ENCODE measurements around the gene CDH13.

CDH13 gene

GRCh38 chr16:83273504-83274173 lies 646.9 kb downstream of the CDH13 start:
- no peak for DNase-seq (ENCODE audit: extremely low read depth, insufficient read length)
- H3K27me3 ChIP-seq (replicated peaks; ENCODE audit: control insufficient read depth, insufficient read depth, low read length): no peaks in the 10 kb centered on the region; the same call in 1 of the 2 replicates
- no peak overlapping the region for H3K4me3 ChIP-seq (replicated peaks; ENCODE audit: low read depth, low read length)
- no peak for TF ChIP-seq CTCF (IDR thresholded peaks at IDR 0.05; ENCODE audit: insufficient read depth, low read length, poor library complexity, severe bottlenecking)
- no peaks in the 10 kb centered on the region for H3K36me3 ChIP-seq (ENCODE audit: control insufficient read depth, insufficient read depth, low read length)

GRCh38 chr16:83279251-83279650 lies 652.5 kb downstream of the CDH13 start:
- Histone ChIP-seq H3K27me3 (replicated peaks; ENCODE audit: control insufficient read depth, insufficient read depth, low read length) (no peaks in the 10 kb centered on the region; the same call in 1 of the 2 replicates), H3K4me3 (replicated peaks; ENCODE audit: low read depth, low read length) (no peak overlapping the region), H3K36me3 (ENCODE audit: control insufficient read depth, insufficient read depth, low read length) (no peaks in the 10 kb centered on the region)
- DNase-seq (ENCODE audit: extremely low read depth, insufficient read length): no peak
- no peak for TF ChIP-seq CTCF (IDR thresholded peaks at IDR 0.05; ENCODE audit: insufficient read depth, low read length, poor library complexity, severe bottlenecking)

- Histone ChIP-seq H3K4me3 (replicated peaks; ENCODE audit: low read depth, low read length) (no peak overlapping the region), H3K36me3 (ENCODE audit: control insufficient read depth, insufficient read depth, low read length) (no peaks in the 10 kb centered on the region), H3K27me3 (replicated peaks; ENCODE audit: control insufficient read depth, insufficient read depth, low read length) (no peaks in the 10 kb centered on the region)
- DNase-seq (ENCODE audit: extremely low read depth, insufficient read length): no peak
- no peak for TF ChIP-seq CTCF (IDR thresholded peaks at IDR 0.05; ENCODE audit: insufficient read depth, low read length, poor library complexity, severe bottlenecking)
Observed at GRCh38 chr16:83285921-83286320, 659.2 kb downstream of the CDH13 start.

- no peaks in the 10 kb centered on the region for H3K27me3 ChIP-seq (replicated peaks; ENCODE audit: control insufficient read depth, insufficient read depth, low read length)
- no peaks in the 10 kb centered on the region for H3K36me3 ChIP-seq (ENCODE audit: control insufficient read depth, insufficient read depth, low read length)
- DNase-seq (ENCODE audit: extremely low read depth, insufficient read length): no peak
- no peak for TF ChIP-seq CTCF (IDR thresholded peaks at IDR 0.05; ENCODE audit: insufficient read depth, low read length, poor library complexity, severe bottlenecking)
- H3K4me3 ChIP-seq (replicated peaks; ENCODE audit: low read depth, low read length): no peak overlapping the region
Observed at GRCh38 chr16:83296505-83296904, 669.7 kb downstream of the CDH13 start.

- Histone ChIP-seq H3K27me3 (replicated peaks; ENCODE audit: control insufficient read depth, insufficient read depth, low read length) (no peaks in the 10 kb centered on the region), H3K4me3 (replicated peaks; ENCODE audit: low read depth, low read length) (no peak overlapping the region), H3K36me3 (ENCODE audit: control insufficient read depth, insufficient read depth, low read length) (no peaks in the 10 kb centered on the region)
- TF ChIP-seq CTCF (IDR thresholded peaks at IDR 0.05; ENCODE audit: insufficient read depth, low read length, poor library complexity, severe bottlenecking): no peak
- no peak for DNase-seq (ENCODE audit: extremely low read depth, insufficient read length)
Observed at GRCh38 chr16:83298541-83298940, 671.8 kb downstream of the CDH13 start.

- TF ChIP-seq CTCF (IDR thresholded peaks at IDR 0.05; ENCODE audit: insufficient read depth, low read length, poor library complexity, severe bottlenecking): no peak
- Histone ChIP-seq H3K36me3 (ENCODE audit: control insufficient read depth, insufficient read depth, low read length) (no peaks in the 10 kb centered on the region), H3K4me3 (replicated peaks; ENCODE audit: low read depth, low read length) (no peak overlapping the region), H3K27me3 (replicated peaks; ENCODE audit: control insufficient read depth, insufficient read depth, low read length) (no peaks in the 10 kb centered on the region)
- DNase-seq (ENCODE audit: extremely low read depth, insufficient read length): no peak
Observed at GRCh38 chr16:83300326-83300725, 673.6 kb downstream of the CDH13 start.
